HG03045 (cell line): Measurements from ENCODE around the gene RAB4B.
"Not testable (repeated sequence)": the region's sequence is repeated elsewhere in the genome, so short reads cannot be mapped to it uniquely, and the experiment has no call there.

Source experiments
- ATAC-seq: cut with Tn5 transposase; IDR thresholded peaks from one replicate; pipeline ENCODE4 v1.9.1; 2021; ENCODE audit warnings: mild to moderate bottlenecking, moderate library complexity; ENCODE audit not compliant: unreplicated experiment

The RAB4B gene

GRCh38 chr19:40842012-40842411 is 64.0 kb downstream of the RAB4B start:
- not testable (repeated sequence) for ATAC-seq

GRCh38 chr19:40842997-40843652 is 65.1 kb downstream of the RAB4B start:
- ATAC-seq: not testable (repeated sequence)

GRCh38 chr19:40843653-40844052 is 65.6 kb downstream of the RAB4B start:
- ATAC-seq: not testable (repeated sequence)
